Measurements from ENCODE around the gene ANXA8. TPM values are rescaled to one million over a fixed set of nuclear protein-coding genes. Genes with fewer than 3 reads are reported as not detected.
"Not testable (repeated sequence)": the region's sequence is repeated elsewhere in the genome, so short reads cannot be mapped to it uniquely, and the experiment has no call there.

ANXA8 gene
- not detected in 2 replicates for total RNA-seq (2014; rRNA removed; shearing (Covaris generic))
- polyA plus RNA-seq (2014; cell fraction: nucleus; rRNA removed): not detected in 2 replicates

GRCh38 chr10:47483923-47484322 is at the start of gene ANXA8:
ANXA8 (minus strand) TSS chr10:47484115; CDS start chr10:47483933, 182 bp downstream.
- DNase-seq (ENCODE audit: extremely low read depth, low read depth): not testable (repeated sequence)

- DNase-seq (ENCODE audit: extremely low read depth, low read depth): not testable (repeated sequence)
Measured at GRCh38 chr10:47523475-47523874, 39.6 kb upstream of the ANXA8 start, which contains the start of gene AGAP9. AGAP9 (minus strand) TSS chr10:47523638; CDS start chr10:47523526, 112 bp downstream.

GRCh38 chr10:47502313-47502712 is 18.4 kb upstream of the ANXA8 start:
- not testable (repeated sequence) for DNase-seq (ENCODE audit: extremely low read depth, low read depth)

GRCh38 chr10:47494226-47494625 is 10.3 kb upstream of the ANXA8 start:
- not testable (repeated sequence) for DNase-seq (ENCODE audit: extremely low read depth, low read depth)

- DNase-seq (ENCODE audit: extremely low read depth, low read depth): not testable (repeated sequence)
Measured at GRCh38 chr10:47491600-47491999, 7.7 kb upstream of the ANXA8 start, which contains the start of gene FAM25G. FAM25G (minus strand) TSS chr10:47491700; CDS start chr10:47491674, 26 bp downstream.

GRCh38 chr10:47489630-47490029 is 5.7 kb upstream of the ANXA8 start:
- not testable (repeated sequence) for DNase-seq (ENCODE audit: extremely low read depth, low read depth)

GRCh38 chr10:47485943-47486342 is 2.0 kb upstream of the ANXA8 start:
- not testable (repeated sequence) for DNase-seq (ENCODE audit: extremely low read depth, low read depth)

- not testable (repeated sequence) for DNase-seq (ENCODE audit: extremely low read depth, low read depth)
Measured at GRCh38 chr10:47484786-47485185, 871 bp upstream of the ANXA8 start.

GRCh38 chr10:47482367-47482766 is 1.5 kb downstream of the ANXA8 start:
- not testable (repeated sequence) for DNase-seq (ENCODE audit: extremely low read depth, low read depth)

GRCh38 chr10:47481768-47482181 is 2.1 kb downstream of the ANXA8 start:
- DNase-seq (ENCODE audit: extremely low read depth, low read depth): not testable (repeated sequence)

- not testable (repeated sequence) for DNase-seq (ENCODE audit: extremely low read depth, low read depth)
Measured at GRCh38 chr10:47481182-47481766, 2.6 kb downstream of the ANXA8 start.

- not testable (repeated sequence) for DNase-seq (ENCODE audit: extremely low read depth, low read depth)
Measured at GRCh38 chr10:47480133-47480532, 3.8 kb downstream of the ANXA8 start.

- DNase-seq (ENCODE audit: extremely low read depth, low read depth): not testable (repeated sequence)
Measured at GRCh38 chr10:47478114-47478513, 5.8 kb downstream of the ANXA8 start.

GRCh38 chr10:47477078-47477477 is 6.8 kb downstream of the ANXA8 start:
- DNase-seq (ENCODE audit: extremely low read depth, low read depth): not testable (repeated sequence)

- DNase-seq (ENCODE audit: extremely low read depth, low read depth): not testable (repeated sequence)
Measured at GRCh38 chr10:47475101-47475500, 8.8 kb downstream of the ANXA8 start.

GRCh38 chr10:47473516-47473915 is 10.4 kb downstream of the ANXA8 start:
- not testable (repeated sequence) for DNase-seq (ENCODE audit: extremely low read depth, low read depth)

GRCh38 chr10:47472647-47473046 is 11.3 kb downstream of the ANXA8 start:
- not testable (repeated sequence) for DNase-seq (ENCODE audit: extremely low read depth, low read depth)

GRCh38 chr10:47472072-47472471 is 11.8 kb downstream of the ANXA8 start:
- DNase-seq (ENCODE audit: extremely low read depth, low read depth): not testable (repeated sequence)

GRCh38 chr10:47468731-47469528 is 15.0 kb downstream of the ANXA8 start:
- not testable (repeated sequence) for DNase-seq (ENCODE audit: extremely low read depth, low read depth)

GRCh38 chr10:47467957-47468356 is 16.0 kb downstream of the ANXA8 start:
- not testable (repeated sequence) for DNase-seq (ENCODE audit: extremely low read depth, low read depth)

- not testable (repeated sequence) for DNase-seq (ENCODE audit: extremely low read depth, low read depth)
Measured at GRCh38 chr10:47467458-47467857, 16.5 kb downstream of the ANXA8 start.
